HG03469 (cell line): ENCODE measurements around the gene RPL39L.
"Not testable (repeated sequence)": the region's sequence is repeated elsewhere in the genome, so short reads cannot be mapped to it uniquely, and the experiment has no call there.

Experiments used
- ATAC-seq: cut with Tn5 transposase; IDR thresholded peaks from one replicate; pipeline ENCODE4 v1.9.1; 2021; ENCODE audit warnings: mild to moderate bottlenecking, moderate library complexity, moderate number of reproducible peaks; ENCODE audit not compliant: unreplicated experiment

RPL39L gene

DNA sequence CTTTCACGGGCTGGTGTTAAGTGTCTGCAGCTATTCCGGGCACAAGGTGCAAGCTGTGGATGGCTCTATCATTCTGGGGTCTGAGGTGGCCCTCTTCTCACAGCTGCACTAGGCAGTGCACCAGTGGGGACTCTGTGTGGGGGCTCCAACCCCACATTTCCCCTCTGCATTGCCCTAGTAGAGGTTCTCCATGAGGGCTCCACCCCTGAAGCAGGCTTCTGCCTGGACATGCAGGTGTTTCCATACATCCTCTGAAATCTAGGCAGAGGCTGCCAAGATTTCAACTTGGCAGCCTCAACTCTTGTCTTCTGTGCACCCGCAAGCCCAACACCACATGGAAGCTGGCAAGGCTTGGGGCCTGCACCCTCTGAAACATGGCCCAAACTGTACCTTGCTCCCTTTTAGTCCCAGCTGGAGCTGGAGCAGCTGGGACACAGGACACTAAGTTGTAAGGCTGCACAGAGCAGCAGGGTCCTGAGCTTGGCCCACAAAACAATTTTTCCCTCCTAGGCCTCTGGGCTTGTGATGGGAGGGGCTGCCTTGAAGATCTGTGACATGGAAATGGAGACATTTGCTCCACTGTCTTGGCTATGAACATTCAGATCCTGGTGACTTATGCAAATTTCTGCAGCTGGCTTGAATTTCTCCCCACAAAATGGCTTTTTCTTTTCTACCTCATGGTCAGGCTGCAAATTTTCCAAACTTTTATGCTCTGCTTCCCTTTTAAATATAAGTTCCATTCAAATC lies 6.0 kb upstream of the RPL39L start:
- no peak for ATAC-seq

DNA sequence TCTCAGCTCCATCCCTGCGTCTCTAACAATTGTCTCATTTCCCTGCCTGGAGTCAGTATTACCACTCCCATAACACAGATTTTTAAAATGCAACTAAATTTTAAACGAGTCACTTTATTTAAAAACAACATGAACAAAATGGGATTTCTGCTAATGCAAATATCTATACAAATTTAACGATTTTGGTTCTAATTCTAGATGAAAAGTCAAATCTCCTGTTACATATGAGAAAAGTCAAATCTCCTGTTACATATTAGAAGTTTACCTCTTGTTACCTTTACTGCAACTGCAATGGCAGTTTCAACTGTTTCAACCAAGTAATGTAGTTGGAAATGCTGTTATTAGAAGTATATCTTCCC lies 578 bp upstream of the RPL39L start:
- ATAC-seq, result no peak

DNA sequence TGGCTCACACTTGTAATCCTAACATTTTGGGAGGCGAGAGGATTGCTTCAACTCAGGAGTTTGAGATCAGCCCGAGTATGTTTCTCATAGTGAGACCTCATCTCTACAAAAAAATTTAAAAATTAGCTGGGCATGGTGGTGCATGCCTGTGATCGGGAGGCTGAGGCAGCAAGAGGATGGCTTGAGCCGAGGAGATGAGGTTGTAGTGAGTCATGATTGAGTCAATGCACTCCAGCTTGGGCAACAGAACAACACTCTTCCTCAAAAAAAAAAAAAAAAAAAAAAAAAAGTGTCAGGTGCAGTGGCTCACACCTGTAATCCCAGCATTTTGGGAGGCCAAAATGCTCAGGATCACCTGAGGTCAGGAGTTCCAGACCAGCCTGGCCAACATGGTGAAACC lies 2.4 kb downstream of the RPL39L start:
- no peak for ATAC-seq

DNA sequence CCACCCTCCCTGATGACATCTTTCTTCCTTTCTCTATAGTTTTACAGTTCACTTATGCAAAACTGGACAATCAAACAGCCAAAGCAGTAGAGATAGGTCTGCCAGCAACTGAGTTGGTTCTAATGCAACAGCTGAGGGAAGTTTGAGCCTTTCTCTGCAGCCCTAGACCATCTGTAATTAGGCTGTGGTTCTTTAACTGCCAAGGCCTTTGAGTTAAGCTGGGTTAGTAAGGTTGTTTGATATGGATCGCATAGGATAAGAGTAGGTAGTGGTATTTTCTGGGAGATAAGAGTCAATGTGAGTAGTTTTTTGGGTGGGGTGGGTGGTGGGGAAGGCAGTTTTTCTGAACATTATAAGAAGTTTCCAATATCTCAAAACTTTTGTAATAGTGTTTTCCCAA lies 3.0 kb downstream of the RPL39L start:
- no peak for ATAC-seq

DNA sequence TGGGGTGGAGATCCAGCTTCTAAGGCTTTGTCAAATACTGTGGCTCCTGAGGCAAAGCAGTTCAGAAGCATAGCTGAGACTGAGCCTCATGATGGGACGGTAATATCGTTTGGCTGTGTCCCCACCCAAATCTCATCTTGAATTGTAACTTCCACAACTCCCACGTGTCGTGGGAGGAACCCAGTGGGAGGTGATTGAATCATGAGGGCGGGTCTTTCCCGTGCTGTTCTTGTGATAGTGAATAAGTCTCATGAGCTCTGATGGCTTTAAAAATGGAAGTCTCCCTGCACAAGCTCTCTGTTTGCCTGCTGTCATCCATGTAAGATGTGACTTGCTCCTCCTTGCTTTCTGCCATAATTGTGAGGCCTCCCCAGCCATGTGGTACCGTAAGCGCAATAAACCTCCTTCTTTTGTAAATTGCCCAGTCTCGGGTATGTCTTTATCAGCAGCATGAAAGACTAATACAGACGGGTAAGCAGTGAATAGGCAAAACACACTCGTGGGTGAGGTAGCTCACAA lies 4.1 kb downstream of the RPL39L start:
- ATAC-seq, result not testable (repeated sequence)

DNA sequence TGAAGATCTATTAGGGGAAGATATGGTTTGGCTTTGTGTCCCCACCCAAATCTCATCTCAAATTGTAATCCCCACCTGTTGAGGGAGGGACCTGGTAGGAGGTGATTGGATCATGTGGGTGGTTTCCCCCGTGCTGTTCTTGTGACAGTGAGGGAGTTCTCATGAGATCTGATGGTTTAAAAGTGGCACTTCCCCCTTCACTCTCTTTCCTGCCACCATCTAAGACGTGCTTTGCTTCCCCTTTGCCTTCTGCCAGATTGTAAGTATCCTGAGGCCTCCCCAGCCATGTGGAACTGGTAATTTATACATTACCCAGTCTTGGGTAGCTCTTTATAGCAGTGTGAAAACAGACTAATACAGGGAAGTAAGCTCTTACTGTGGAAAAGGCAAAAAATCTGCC lies 6.1 kb downstream of the RPL39L start:
- not testable (repeated sequence) for ATAC-seq

DNA sequence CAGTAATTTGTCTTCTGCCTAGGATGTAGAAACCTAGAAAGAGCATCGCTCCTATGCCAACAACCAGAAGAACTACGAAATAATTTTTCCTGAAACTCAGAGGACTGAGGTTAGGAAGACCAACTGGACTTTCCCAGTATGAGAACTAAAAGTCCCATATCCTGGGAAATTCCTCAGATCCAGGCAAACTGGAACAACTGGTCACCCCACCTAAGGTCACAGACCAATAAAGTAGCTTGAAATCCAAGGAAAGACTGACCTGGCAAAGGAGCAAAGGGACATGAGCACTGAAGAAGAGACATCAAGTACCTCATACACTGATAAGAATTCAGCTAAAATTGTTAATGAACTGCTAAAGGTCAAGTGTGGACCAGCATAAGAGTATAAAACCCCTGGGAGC lies 6.6 kb downstream of the RPL39L start:
- ATAC-seq, result no peak

DNA sequence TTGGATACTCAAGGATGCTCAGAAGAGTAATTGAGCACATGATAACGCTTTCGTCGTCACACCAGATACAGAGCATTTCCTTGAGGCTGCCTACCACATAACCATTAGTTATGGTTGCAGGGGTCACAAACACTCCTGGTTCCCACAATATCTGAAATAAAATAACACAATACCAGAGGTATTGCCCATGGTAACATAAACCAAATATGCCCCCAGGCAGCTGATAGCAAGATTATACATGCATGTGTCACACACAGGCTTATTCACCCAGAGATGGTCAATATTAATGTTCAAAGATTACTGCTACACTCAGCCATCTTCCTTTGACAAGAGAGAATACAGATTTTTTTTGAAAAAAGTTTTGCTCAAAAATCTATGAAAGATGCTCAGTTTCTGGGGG lies 7.3 kb downstream of the RPL39L start:
- no peak for ATAC-seq

DNA sequence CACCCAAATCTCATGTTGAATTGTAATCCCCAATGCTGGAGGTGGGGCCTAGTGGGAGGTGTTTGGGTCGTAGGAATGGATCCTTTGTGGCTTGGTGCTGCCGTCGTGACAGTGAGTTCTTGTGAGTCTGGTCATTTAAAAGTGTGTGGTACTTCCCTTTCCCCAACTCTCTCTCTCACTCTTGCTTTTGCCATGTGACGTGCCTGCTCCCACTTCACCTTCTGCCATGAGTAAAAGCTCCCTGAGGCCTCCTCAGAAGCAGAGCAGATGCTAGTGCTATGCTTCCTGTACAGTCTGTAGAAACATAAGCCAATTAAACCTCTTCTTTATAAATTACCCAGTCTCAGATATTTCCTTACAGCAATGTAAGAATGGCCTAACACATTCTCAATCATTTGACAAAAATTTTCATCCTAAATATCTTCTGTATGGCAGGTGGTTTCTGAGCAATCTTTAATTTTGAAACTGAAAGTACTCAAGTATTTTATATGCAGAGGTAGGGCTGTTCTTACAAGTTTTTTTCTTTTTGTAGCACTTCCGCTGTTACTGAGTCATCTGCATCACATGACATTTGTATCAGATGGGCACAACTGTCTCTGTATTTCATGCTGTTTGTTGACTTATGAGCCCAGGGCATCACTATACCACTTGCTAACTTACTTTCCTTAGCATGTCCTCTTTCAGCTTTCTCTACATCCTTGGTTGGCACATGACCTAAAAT lies 8.8 kb downstream of the RPL39L start:
- ATAC-seq, result peak; percentile 61

DNA sequence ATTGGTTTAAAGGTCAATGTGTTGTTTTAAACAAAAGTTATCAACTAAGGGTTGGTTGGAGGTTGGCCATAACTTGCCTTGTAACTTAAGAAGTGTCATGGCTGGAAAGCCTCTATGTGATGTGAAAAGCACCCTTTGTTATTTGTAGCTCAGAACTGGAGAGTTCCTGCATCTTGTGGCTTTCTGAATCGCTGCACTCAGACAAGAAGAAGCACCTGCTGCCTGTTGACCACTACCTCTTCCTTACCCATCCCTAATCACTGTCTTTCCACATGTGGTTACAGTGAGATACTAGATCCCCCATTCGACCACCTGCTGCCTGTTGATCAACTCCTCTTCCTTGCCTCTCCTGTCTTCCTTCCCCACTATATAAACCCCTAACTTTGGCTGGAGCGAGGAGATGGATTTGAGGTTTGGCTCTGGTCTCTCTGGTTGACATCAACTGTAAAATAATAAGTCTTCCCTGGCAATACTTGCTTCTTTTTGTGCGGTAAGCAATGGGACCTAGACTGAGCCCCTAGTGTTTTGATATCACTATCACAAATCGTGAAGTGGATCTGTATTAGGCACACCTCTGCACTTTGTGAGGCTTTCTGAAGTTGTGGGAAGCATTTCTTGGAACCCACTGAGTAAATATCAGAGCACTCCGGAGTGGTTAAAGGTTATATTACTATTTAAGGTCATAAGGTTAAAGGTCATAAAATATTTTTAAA lies 13.8 kb downstream of the RPL39L start:
- peak; percentile 46 for ATAC-seq

DNA sequence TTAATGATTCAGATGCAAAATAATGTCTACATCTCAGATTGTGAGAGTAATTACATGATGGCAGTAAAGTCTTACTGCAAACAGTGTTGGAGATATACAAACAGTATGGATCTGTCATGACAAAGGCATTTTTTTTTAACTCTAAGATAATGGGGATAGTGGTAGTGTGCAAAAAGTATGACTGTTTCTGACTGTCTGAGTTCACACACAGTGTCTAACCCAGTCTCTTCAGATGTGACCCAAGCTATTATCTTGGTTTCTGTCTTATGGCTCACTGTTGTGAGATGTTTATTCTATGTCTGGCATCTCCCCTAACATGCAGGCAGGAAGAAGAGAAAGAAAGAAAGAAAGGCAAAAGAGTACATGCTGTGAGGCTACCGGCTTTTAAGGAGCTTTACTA lies 17.0 kb downstream of the RPL39L start:
- ATAC-seq, result no peak

DNA sequence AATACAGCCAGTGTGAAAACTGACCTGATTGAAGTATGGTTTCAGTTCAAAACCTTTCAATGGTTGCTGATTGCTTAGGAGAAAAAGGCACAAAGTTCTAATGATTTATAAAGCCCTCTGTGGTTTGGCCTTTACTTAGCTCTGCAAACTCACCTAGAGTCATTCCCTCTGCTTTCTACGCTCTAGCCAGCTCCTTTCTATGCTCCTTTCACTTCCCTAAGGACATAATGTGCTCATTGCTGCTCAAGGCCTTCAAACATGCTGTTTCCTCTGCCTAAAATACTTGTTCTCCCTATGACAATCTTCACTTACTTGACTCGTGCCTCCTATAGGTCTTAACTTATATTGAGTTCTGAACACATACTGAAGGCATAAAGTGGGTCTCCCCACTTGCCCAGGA lies 19.0 kb downstream of the RPL39L start:
- no peak for ATAC-seq

DNA sequence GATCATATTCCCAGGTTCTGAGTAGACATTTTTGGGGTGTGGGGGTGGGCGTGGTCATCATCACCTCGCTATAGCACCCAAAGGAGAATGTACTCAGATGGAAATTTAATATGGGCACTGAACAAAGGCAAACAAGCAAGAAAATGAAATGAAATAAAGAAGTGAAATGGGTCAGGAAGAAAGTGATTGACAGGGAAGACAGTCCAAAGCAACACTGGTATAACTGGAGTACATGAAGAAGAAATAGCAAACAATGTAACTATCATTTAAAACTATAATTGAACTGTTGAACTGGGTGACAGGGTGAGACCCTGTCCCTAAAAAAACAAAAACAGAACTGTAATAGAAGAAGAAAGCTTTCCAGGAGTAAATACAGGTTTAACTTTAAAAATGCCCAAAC lies 24.8 kb downstream of the RPL39L start:
- no peak for ATAC-seq

DNA sequence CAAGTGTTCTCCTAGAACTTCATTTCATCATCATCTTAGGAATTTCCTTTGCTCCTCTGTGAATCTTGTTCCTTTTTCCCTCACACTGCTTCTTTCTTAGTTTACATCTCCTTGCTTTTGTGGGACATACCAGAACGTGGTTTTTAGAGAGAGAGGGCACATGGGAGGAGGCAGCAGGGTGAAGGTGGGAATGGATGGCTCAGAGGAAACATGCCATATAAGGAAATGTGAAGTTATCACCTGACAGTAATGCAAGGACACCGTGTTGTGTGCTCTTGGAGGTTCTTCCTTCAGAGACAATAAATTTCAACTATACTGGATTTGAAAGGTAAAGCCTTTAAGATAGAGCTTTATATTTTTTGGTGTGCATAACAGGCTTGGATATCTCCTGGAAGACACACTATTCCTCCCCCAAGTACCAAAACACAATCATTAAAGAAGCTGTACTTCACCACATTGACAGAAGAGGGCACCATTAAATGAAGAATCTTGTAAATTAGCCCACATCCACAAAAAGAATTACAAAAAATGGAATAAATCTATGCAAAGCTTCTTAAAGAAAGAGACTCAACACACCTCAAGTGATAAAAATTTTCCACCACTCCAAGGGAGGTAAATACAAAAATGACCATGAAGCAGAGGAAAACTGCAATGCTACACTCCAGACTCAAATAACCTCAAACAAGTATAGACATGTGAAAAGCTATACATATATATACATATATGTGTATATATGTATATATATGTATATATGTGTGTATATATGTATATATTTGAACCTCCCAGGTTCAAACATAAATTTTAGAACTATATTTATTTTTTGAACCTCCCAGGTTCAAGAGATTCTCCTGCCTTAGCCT lies 26.1 kb downstream of the RPL39L start:
- no peak for ATAC-seq

DNA sequence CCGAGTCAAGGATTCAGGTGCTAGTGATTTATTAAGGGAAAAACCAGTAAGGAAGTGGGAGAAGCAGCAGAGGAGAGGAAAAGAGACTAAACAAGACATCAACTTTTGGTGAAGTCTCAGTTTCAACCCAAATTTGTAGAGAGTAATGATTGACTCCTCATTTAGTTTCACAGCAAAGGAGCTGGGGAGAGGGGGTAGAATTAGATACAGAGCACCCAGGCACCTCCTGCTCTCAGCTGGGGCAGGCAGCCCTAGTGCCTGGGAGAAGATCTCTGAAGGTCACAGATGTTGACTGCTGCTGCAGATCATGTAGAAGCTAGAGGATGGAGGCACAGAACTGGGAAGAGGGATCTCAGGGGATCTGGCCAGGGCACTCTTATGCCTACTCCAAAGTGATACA lies 29.1 kb downstream of the RPL39L start:
- no peak for ATAC-seq

DNA sequence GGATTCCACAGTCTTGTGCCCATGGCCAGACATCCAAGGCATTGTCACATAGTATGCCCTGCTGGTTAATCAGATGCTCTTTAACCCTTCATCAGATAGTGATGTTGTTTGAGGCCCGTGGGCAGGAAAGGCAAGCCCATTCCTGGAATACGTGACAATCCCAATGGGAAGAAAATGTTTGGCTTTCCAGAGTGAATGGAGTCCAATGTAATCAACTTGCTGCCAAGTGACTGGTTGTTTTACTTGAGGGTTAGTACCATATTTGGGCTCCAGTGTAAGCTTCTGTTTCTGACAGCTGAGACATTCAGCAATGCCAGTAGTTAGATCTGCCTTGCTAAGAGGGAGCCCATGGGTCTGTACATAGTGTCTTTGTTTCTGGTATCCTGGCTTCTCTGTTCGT lies 31.3 kb downstream of the RPL39L start:
- no peak for ATAC-seq

DNA sequence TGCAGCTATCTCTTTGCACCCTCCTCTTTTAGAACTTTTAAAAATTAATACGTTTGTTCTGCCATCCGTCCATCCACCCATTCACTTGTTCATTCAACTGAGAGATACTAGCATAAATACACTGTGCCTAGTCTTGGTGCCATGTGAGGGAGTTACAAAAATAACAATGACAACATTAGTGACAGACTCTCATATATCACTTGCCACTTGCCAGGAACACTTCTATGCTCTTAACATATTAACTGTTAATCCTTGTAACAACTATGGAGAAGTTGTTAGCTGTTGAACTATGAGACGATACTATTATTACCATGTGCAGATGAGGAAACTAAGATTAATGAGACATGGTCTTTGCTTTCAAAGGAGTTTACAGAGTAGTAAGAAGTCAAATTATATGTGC lies 33.6 kb downstream of the RPL39L start:
- ATAC-seq, result no peak

DNA sequence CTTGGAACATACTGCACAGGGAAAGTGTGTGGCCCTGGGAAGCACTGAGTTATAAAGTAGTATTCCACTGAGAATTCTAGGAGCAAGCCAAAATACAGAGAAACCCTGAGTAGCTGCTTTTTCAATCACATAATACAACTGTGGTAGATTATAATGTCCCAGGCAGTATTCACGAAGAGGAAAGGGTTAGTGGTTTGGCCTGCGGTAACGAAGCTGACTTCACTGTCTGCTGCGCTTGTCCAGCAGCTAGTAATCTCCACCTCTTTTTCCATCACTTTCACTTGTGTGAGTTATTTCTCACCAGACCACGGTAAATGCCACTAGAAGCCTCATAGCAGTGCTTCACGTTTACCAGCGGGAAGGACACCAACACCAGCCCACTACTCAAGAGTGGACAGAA lies 34.4 kb downstream of the RPL39L start:
- ATAC-seq, result no peak

DNA sequence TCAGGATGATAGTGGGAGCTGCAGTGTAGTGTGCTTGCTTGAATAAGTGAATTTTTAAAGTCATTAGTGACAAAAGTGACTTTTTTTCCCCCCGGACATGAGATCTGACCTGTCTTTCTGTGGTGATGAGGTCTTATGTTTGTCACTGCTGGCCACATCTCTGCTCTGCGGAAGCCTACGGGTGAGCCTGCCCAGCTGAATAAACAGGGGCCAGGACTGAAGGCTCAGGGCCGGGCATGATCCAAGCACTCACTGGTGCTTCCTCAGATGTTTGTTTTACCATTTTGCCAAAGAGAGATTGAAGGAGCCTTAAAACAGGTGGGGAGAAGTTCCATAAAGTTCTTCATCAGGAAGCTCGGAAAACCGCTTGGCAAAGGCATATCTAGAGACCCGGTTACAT lies 35.0 kb downstream of the RPL39L start:
- ATAC-seq, result no peak

DNA sequence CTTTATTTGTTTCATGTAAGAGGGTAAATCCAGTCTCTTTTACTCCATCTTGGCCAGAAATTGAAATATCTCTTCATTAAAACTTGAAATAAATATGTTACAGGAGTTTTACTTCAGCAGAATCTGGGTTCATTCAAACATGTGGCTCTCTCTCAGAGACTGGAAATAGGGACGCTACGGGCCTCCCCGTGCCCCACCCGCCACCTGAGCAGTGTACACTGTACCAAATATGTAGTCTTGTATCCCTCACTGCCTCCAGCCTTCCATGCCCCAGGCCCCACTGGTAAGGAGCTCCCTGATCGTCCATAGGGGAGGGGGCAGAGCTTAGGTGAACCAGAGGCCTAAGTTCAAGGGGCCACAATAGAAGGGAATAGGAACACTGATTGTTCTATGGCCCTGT lies 36.0 kb downstream of the RPL39L start:
- no peak for ATAC-seq

DNA sequence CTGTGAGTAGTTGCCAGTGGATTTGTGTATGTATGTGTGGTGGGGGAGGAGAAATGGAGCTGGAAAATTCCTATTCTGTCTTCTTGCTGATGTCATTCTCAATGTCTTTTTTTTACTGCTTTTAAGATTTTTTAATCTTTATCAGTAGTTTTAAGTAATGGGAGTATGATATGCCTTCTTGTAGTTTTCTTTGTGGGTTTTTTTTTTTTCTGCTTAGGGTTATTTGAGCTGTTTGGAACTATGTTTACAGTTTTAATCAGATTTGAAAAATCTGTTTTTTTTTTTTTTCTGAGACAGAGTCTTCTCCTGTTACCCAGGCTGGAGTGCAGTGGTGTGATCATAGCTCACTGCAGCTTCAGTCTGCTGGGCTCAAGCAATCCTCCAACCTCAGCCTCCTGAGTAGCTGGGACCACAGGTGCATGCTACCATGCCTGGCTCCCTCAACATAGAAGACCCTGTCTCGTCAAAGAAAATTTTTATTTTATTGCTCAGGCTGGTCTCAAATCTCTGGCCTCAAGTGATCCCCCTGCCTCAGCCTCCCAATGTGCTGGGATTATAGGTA lies 37.1 kb downstream of the RPL39L start:
- no peak for ATAC-seq
